Measurements from ENCODE around the gene SMAGP. TPM values are rescaled to one million over a fixed set of nuclear protein-coding genes. Genes with fewer than 3 reads are reported as not detected.

Gene SMAGP
- total RNA-seq, 1 experiment from 2014 or later: 11.6 TPM

Other genes starting within 250 kb of the SMAGP start
- gene SLC11A2, start 244.0 kb downstream of the SMAGP start, total RNA-seq (2021): 48.6 to 58.0 TPM (median 54.6 TPM) in 3 replicates
- gene LETMD1, start 222.1 kb downstream of the SMAGP start, total RNA-seq (2021): 43.3 to 45.9 TPM (median 45.8 TPM) in 3 replicates
- gene CSRNP2, start 186.8 kb downstream of the SMAGP start, total RNA-seq (2021): 33.7 to 36.1 TPM (median 34.2 TPM) in 3 replicates
- 35.4 to 37.8 TPM (median 37.4 TPM) in 3 replicates for gene TFCP2, start 97.3 kb downstream of the SMAGP start, total RNA-seq (2021)
- 10.2 to 14.5 TPM (median 11.2 TPM) in 3 replicates for gene POU6F1, start 52.4 kb downstream of the SMAGP start, total RNA-seq (2021)
- 30.4 to 35.8 TPM (median 33.0 TPM) in 3 replicates for gene DAZAP2, start 31.6 kb downstream of the SMAGP start, total RNA-seq (2021)
- gene BIN2, start 53.8 kb upstream of the SMAGP start, total RNA-seq (2021): 0.14 to 0.44 TPM (median 0.20 TPM) in 3 replicates
- not detected in 3 replicates for gene CELA1, start 76.3 kb upstream of the SMAGP start, total RNA-seq (2021)
- 11.0 to 18.3 TPM (median 11.2 TPM) in 3 replicates for gene GALNT6, start 121.0 kb upstream of the SMAGP start, total RNA-seq (2021)
- gene SLC4A8, start 154.4 kb upstream of the SMAGP start, total RNA-seq (2021): 13.1 to 23.5 TPM (median 16.9 TPM) in 3 replicates